MM.1S (cell line): ENCODE results near the gene HYAL1.

Experiments
- DNase-seq: peaks from one replicate; pipeline ENCODE4 v3.0.0-alpha.2; 2015
- H2AFZ ChIP-seq: fragments of 300-600 bp; sonication (generic); 2 replicates; pipeline ENCODE4 v1.6.0; 2016; ENCODE audit warnings: antibody characterized with exemption, low read length
- H3F3A ChIP-seq: fragments of 300-600 bp; sonication (generic); 2 replicates; pipeline ENCODE4 v1.6.1; 2016; ENCODE audit warnings: mild to moderate bottlenecking, antibody characterized with exemption, low read length, moderate library complexity, mixed read lengths; ENCODE audit not compliant: insufficient read depth
- H3K27ac ChIP-seq: fragments of 300-600 bp; sonication (generic); 2 replicates; pipeline ENCODE4 v1.5.1; 2016; ENCODE audit warnings: mild to moderate bottlenecking, low read length
- H3K27me3 ChIP-seq: fragments of 300-600 bp; sonication (generic); replicated peaks from 2 replicates; pipeline ENCODE4 v1.6.0; 2016; ENCODE audit warnings: low read length; ENCODE audit not compliant: insufficient read depth
- H3K36me3 ChIP-seq: fragments of 300-600 bp; sonication (generic); replicated peaks from 2 replicates; pipeline ENCODE4 v1.6.1; 2016; ENCODE audit warnings: mild to moderate bottlenecking, low read length, mixed read lengths; ENCODE audit not compliant: insufficient read depth
- H3K4me1 ChIP-seq: fragments of 300-600 bp; sonication (generic); 2 replicates; pipeline ENCODE4 v1.6.1; 2016; ENCODE audit warnings: low read length, mixed read lengths
- H3K4me2 ChIP-seq: fragments of 300-600 bp; sonication (generic); 2 replicates; pipeline ENCODE4 v1.6.0; 2016; ENCODE audit warnings: low read depth, low read length
- H3K4me3 ChIP-seq: fragments of 300-600 bp; sonication (generic); 2 replicates; pipeline ENCODE4 v1.5.1; 2016; ENCODE audit warnings: low read length, mixed read lengths
- H3K79me2 ChIP-seq: fragments of 300-600 bp; sonication (generic); 2 replicates; pipeline ENCODE4 v1.6.1; 2016; ENCODE audit warnings: mixed run types, low read length, mixed read lengths
- H3K9ac ChIP-seq: fragments of 300-600 bp; sonication (generic); 2 replicates; pipeline ENCODE4 v1.6.1; 2016; ENCODE audit warnings: low read length, mixed read lengths
- H3K9me2 ChIP-seq: fragments of 300-600 bp; sonication (generic); replicated peaks from 2 replicates; pipeline ENCODE4 v1.6.1; 2016; ENCODE audit warnings: mild to moderate bottlenecking, low read length, mixed read lengths; ENCODE audit not compliant: insufficient read depth
- H3K9me3 ChIP-seq: fragments of 300-600 bp; sonication (generic); replicated peaks from 2 replicates; pipeline ENCODE4 v1.6.1; 2016; ENCODE audit warnings: mild to moderate bottlenecking, low read length, mixed read lengths; ENCODE audit not compliant: insufficient read depth
- H4K20me1 ChIP-seq: fragments of 300-600 bp; sonication (generic); 2 replicates; pipeline ENCODE4 v1.6.1; 2016; ENCODE audit warnings: mild to moderate bottlenecking, low read length, moderate library complexity, mixed read lengths; ENCODE audit not compliant: insufficient read depth
- EZH2 ChIP-seq: fragments of 300-600 bp; sonication (generic); optimal IDR thresholded peaks from 2 replicates; pipeline ENCODE3; 2017; ENCODE audit warnings: low read depth, mild to moderate bottlenecking, antibody characterized with exemption, low read length, mixed read lengths
- EZH2phosphoT487 ChIP-seq: fragments of 300-600 bp; sonication (generic); IDR thresholded peaks from 2 replicates; pipeline ENCODE4 v1.6.1; 2018; ENCODE audit warnings: antibody characterized with exemption, low read length
- TF ChIP-seq, protein P1 (sequence below): fragments of 300-600 bp; sonication (generic); IDR thresholded peaks from 2 replicates; pipeline ENCODE4 v1.5.1; 2016; ENCODE audit warnings: antibody characterized with exemption, low read length, mixed read lengths

The HYAL1 gene

DNA sequence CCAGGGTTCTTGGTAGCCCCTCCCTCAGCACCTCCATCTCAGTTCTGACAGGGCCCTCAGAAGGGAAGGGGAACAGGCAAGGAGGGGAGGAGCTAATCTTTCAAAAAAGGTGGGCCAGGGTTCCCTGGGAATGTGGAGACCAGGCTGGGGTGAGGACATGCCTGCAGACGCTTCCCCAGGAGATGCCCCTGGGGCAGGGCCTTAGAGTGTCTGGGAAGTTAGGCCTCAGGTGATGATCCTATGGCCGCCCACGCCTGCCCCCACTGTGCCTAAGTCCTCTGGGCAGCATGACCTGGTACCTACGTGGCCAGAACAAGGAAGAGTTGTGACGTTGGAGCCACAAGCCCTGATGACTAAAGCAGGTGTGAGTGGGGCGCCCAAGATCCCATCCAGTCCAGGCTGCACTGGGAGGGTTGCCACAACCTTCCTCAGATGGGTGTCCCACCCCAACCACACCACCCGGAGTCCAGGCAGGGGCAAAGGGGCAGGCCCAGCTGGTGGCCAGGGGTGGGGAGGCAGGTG, 38.3 kb downstream of the HYAL1 start:
- TF ChIP-seq, protein P1, sequence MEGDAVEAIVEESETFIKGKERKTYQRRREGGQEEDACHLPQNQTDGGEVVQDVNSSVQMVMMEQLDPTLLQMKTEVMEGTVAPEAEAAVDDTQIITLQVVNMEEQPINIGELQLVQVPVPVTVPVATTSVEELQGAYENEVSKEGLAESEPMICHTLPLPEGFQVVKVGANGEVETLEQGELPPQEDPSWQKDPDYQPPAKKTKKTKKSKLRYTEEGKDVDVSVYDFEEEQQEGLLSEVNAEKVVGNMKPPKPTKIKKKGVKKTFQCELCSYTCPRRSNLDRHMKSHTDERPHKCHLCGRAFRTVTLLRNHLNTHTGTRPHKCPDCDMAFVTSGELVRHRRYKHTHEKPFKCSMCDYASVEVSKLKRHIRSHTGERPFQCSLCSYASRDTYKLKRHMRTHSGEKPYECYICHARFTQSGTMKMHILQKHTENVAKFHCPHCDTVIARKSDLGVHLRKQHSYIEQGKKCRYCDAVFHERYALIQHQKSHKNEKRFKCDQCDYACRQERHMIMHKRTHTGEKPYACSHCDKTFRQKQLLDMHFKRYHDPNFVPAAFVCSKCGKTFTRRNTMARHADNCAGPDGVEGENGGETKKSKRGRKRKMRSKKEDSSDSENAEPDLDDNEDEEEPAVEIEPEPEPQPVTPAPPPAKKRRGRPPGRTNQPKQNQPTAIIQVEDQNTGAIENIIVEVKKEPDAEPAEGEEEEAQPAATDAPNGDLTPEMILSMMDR = no peak
- TF ChIP-seq EZH2phosphoT487 (no peak), EZH2 (no peak)
- no peak overlapping the region for H3K4me2 ChIP-seq
- H4K20me1 ChIP-seq = no peaks in the 10 kb centered on the region
- H3K9ac ChIP-seq = no peak overlapping the region
- no peaks in the 10 kb centered on the region for H3K36me3 ChIP-seq
- no peak for DNase-seq
- H3K79me2 ChIP-seq = no peaks in the 10 kb centered on the region
- peaks cover 6% of the 10 kb centered on the region; the same call in 1 of the 2 replicates for H3K4me1 ChIP-seq
- peaks cover 50% of the 10 kb centered on the region for H3K27me3 ChIP-seq
- no peaks in the 10 kb centered on the region for H3F3A ChIP-seq
- H2AFZ ChIP-seq = no peak overlapping the region
- H3K4me3 ChIP-seq = no peak overlapping the region
- H3K9me2 ChIP-seq = no peaks in the 10 kb centered on the region
- H3K27ac ChIP-seq = no peak overlapping the region
- H3K9me3 ChIP-seq = no peaks in the 10 kb centered on the region

DNA sequence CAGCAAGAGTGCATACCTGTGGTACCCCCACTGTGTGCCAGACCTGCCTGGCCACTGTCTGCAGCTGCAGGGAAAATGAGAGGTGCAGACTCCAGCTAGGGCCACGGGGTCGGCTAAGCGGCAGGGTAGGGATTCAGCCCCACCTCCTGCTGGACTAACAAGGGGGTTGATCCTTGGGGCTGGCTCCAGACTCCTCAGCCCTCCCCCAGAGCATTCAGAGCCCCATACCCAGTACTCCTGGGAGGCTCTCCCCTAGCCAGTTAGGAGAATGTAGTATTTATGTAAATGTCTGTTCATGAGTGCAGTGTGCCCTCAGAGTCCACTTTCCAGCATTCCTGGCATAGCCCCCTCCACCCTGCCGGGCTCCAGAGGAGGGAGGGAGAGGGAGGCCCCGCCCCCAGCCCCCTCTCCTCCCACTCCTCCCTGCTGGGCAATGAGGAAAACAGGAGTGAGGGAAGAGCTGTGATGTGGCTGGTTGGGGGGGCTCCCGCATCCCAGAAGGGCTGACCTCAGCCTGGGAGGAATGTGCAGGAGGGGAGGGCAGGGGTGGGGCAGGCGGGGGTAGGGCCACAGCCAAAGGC, 38.9 kb downstream of the HYAL1 start:
- H3K9me2 ChIP-seq = no peaks in the 10 kb centered on the region
- H4K20me1 ChIP-seq = no peaks in the 10 kb centered on the region
- TF ChIP-seq EZH2phosphoT487 (no peak), EZH2 (no peak)
- TF ChIP-seq, protein P1 = no peak
- H2AFZ ChIP-seq = no peak overlapping the region
- H3K9me3 ChIP-seq = no peaks in the 10 kb centered on the region
- peaks cover 44% of the 10 kb centered on the region for H3K27me3 ChIP-seq
- no peak overlapping the region for H3K27ac ChIP-seq
- peaks cover 6% of the 10 kb centered on the region; the same call in 1 of the 2 replicates for H3K4me1 ChIP-seq
- no peak for DNase-seq
- H3K79me2 ChIP-seq = no peaks in the 10 kb centered on the region
- no peak overlapping the region for H3K4me3 ChIP-seq
- no peaks in the 10 kb centered on the region for H3K36me3 ChIP-seq
- no peak overlapping the region for H3K4me2 ChIP-seq
- 0 out of 2 replicates have a peak, but pooled peaks cover 2% of the 10 kb centered on the region for H3F3A ChIP-seq
- H3K9ac ChIP-seq = no peak overlapping the region

DNA sequence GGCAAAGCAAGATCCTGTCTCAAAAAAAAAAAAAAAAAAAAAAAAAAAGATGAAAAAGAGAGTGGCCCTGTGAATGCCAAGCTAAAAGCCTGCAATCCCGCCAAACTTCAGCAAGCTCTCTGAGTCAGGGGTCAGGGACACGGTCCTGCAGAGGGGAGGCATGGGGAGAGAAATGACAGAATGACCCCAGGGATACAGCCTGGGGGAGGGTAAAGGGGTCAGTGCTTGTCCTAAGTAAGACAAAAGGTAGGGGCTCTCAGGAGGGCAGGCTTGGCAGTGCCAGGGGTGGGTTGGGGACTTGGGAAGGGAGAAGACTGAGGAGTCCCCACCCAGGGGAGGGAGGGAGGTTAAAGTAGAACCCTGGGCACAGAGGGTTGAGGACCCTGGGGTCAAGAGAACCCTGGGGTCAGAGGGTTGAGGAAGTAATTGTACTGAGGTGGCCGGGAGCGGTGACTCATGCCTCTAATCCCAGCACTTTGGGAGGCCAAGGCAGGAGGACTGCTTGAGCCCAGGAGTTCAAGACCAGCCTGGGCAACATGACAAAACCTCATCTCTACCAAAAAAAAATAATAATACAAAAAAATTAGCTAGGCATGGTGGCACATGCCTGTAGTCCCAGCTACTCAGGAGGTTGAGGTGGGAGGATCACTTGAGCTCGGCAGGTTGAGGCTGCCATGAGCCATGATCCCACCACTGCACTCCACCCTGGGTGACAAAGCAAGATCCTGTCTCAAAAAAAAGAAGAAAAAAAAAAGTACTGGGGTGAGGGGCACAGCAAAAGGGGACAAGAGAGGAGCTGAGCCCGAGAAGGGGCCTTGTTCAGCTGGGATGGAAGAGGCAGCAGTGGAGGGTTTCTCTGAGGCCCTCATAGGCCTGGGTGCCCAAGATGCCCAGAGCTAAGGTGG, 39.6 kb downstream of the HYAL1 start:
- H2AFZ ChIP-seq = no peak overlapping the region
- no peak overlapping the region for H3K9ac ChIP-seq
- no peak overlapping the region for H3K4me3 ChIP-seq
- peaks cover 37% of the 10 kb centered on the region for H3K27me3 ChIP-seq
- H3F3A ChIP-seq = 0 out of 2 replicates have a peak, but pooled peaks cover 6% of the 10 kb centered on the region
- no peaks in the 10 kb centered on the region for H3K79me2 ChIP-seq
- H3K9me3 ChIP-seq = no peaks in the 10 kb centered on the region
- no peak overlapping the region for H3K4me2 ChIP-seq
- H3K9me2 ChIP-seq = no peaks in the 10 kb centered on the region
- no peak for DNase-seq
- TF ChIP-seq EZH2 (no peak), EZH2phosphoT487 (no peak)
- TF ChIP-seq, protein P1 = no peak
- no peaks in the 10 kb centered on the region for H4K20me1 ChIP-seq
- no peak overlapping the region for H3K27ac ChIP-seq
- H3K4me1 ChIP-seq = peaks cover 6% of the 10 kb centered on the region; the same call in 1 of the 2 replicates
- no peaks in the 10 kb centered on the region for H3K36me3 ChIP-seq
